K562 (cell line): ENCODE measurements around the gene TNF. TPM values are rescaled to one million over a fixed set of nuclear protein-coding genes. Genes with fewer than 3 reads are reported as not detected.

Experiments used
- BCOR ChIP-seq: fragments of 450-650 bp; IDR thresholded peaks from 2 replicates; pipeline ENCODE4 v1.6.1; 2016
- CBX3 ChIP-seq, 2 experiments: IDR thresholded peaks; 1 replicate in 1 of 2; 2 replicates in 1 of 2; pipeline ENCODE4 v1.6.1; 2012; ENCODE audit warnings: inconsistent platforms in 2 of 2, low read length in 2 of 2, borderline replicate concordance in 1 of 2, control low read depth in 1 of 2
- CREB1 ChIP-seq, 2 experiments: sonication (generic) in 1 of 2; formaldehyde crosslinking in 1 of 2; IDR thresholded peaks; 2 replicates each; pipeline versions ENCODE4 v1.6.1 to v1.8.0; 2012 to 2022; ENCODE audit warnings: inconsistent platforms in 1 of 2, mild to moderate bottlenecking in 1 of 2, missing genetic modification reagents in 1 of 2, moderate library complexity in 1 of 2
- DMBX1 ChIP-seq: fragments of 250-450 bp; sonication (Bioruptor Pico); IDR thresholded peaks from 2 replicates; pipeline ENCODE4 v1.8.0; 2022; ENCODE audit warnings: inconsistent platforms, mild to moderate bottlenecking, moderate library complexity, borderline replicate concordance
- ESRRA ChIP-seq: fragments of 450-650 bp; IDR thresholded peaks from 2 replicates; pipeline ENCODE4 v1.6.1; 2014; ENCODE audit warnings: low read depth, mild to moderate bottlenecking, moderate library complexity, borderline replicate concordance
- FIP1L1 ChIP-seq: fragments of 200-400 bp; formaldehyde crosslinking; IDR thresholded peaks from 2 replicates; pipeline ENCODE4 v1.6.1; 2018; ENCODE audit warnings: mild to moderate bottlenecking, low read depth, low read length; ENCODE audit not compliant: poor library complexity, severe bottlenecking
- MAZ ChIP-seq, 2 experiments: fragments of 450-650 bp in 1 of 2; sonication (generic) in 1 of 2; formaldehyde crosslinking; IDR thresholded peaks in 1 of 2; conservative IDR thresholded peaks in 1 of 2; 2 replicates each; pipeline versions ENCODE4 v1.4.0 to v1.5.0; 2020; ENCODE audit warnings: mild to moderate bottlenecking in 1 of 2, missing genetic modification reagents in 1 of 2
- NFXL1 ChIP-seq: fragments of 450-650 bp; formaldehyde crosslinking; IDR thresholded peaks from 2 replicates; pipeline ENCODE4 v1.4.0; 2021; ENCODE audit warnings: mild to moderate bottlenecking
- NONO ChIP-seq, 2 experiments: fragments of 200-400 bp in 1 of 2; fragments of 450-650 bp in 1 of 2; formaldehyde crosslinking in 1 of 2; IDR thresholded peaks; 2 replicates each; pipeline ENCODE4 v1.6.1; 2017; ENCODE audit warnings: low read depth in 2 of 2, mild to moderate bottlenecking in 2 of 2, moderate library complexity in 2 of 2, low read length in 1 of 2
- OTX1 ChIP-seq: fragments of 450-650 bp; formaldehyde crosslinking; IDR thresholded peaks from 2 replicates; pipeline ENCODE4 v1.4.0; 2022; ENCODE audit warnings: mild to moderate bottlenecking
- PATZ1 ChIP-seq: fragments of 250-450 bp; sonication (Bioruptor Pico); IDR thresholded peaks from 2 replicates; pipeline ENCODE4 v1.5.0; 2020; ENCODE audit warnings: mild to moderate bottlenecking, borderline replicate concordance
- POLR2A ChIP-seq: fragments of 450-650 bp; conservative IDR thresholded peaks from 2 replicates; pipeline ENCODE4 v1.6.1; 2016
- RAD51 ChIP-seq: fragments of 450-650 bp; IDR thresholded peaks from 2 replicates; pipeline ENCODE4 v1.7.1; 2016; ENCODE audit warnings: low read depth, mild to moderate bottlenecking, borderline replicate concordance
- RBBP5 ChIP-seq: fragments of 200-600 bp; sonication (generic); IDR thresholded peaks from 2 replicates; pipeline ENCODE4 v1.6.1; 2012; ENCODE audit warnings: borderline replicate concordance, mild to moderate bottlenecking, low read length, control low read depth, inconsistent platforms; ENCODE audit not compliant: insufficient read depth, poor library complexity, severe bottlenecking
- RBFOX2 ChIP-seq: fragments of 200-400 bp; formaldehyde crosslinking; IDR thresholded peaks from 2 replicates; pipeline ENCODE4 v1.6.1; 2017; ENCODE audit warnings: low read depth, mild to moderate bottlenecking, low read length, moderate library complexity
- RNF2 ChIP-seq: sonication (generic); IDR thresholded peaks from 2 replicates; pipeline ENCODE4 v1.6.1; 2016
- SMAD4 ChIP-seq: fragments of 250-450 bp; sonication (Bioruptor Pico); conservative IDR thresholded peaks from 2 replicates; pipeline ENCODE4 v1.8.0; 2021; ENCODE audit warnings: inconsistent platforms, mild to moderate bottlenecking, moderate library complexity
- TAF9B ChIP-seq: fragments of 450-650 bp; IDR thresholded peaks from 2 replicates; pipeline ENCODE4 v1.6.1; 2018; ENCODE audit warnings: mild to moderate bottlenecking; ENCODE audit not compliant: partially characterized antibody
- USF2 ChIP-seq: sonication (generic); formaldehyde crosslinking; IDR thresholded peaks from 2 replicates; pipeline ENCODE4 v1.5.0; 2020; ENCODE audit warnings: missing genetic modification reagents
- ZBTB9 ChIP-seq: fragments of 450-650 bp; formaldehyde crosslinking; IDR thresholded peaks from 2 replicates; pipeline ENCODE4 v1.4.0; 2020; ENCODE audit warnings: mild to moderate bottlenecking, moderate library complexity
- ZNF23 ChIP-seq: fragments of 250-450 bp; sonication (Bioruptor Pico); IDR thresholded peaks from 2 replicates; pipeline ENCODE4 v1.4.0; 2020; ENCODE audit warnings: mild to moderate bottlenecking
- ZNF3 ChIP-seq: fragments of 250-450 bp; sonication (Bioruptor Pico); IDR thresholded peaks from 2 replicates; pipeline ENCODE4 v1.5.0; 2021; ENCODE audit warnings: mild to moderate bottlenecking, moderate library complexity
- ZNF311 ChIP-seq: fragments of 250-450 bp; sonication (Bioruptor Pico); IDR thresholded peaks from 2 replicates; pipeline ENCODE4 v1.4.0; 2020; ENCODE audit warnings: mild to moderate bottlenecking, moderate library complexity
- ZNF57 ChIP-seq: fragments of 450-650 bp; formaldehyde crosslinking; IDR thresholded peaks from 2 replicates; pipeline ENCODE4 v1.4.0; 2020; ENCODE audit warnings: mild to moderate bottlenecking, moderate library complexity
- ZSCAN32 ChIP-seq: fragments of 450-650 bp; formaldehyde crosslinking; IDR thresholded peaks from 2 replicates; pipeline ENCODE4 v1.4.0; 2020; ENCODE audit warnings: mild to moderate bottlenecking, moderate library complexity
- polyA plus RNA-seq, 8 experiments: library from polyadenylated mRNA; depleted of rRNA in 4 of 8; stranded (reverse) in 5 of 8; unstranded in 3 of 8; fragments of >200 nt; fragmentation: Nextera tagmentation in 2 of 8; fragmentation: Illumina TruSeq in 1 of 8; extraction: Ambion mirVana in 2 of 8; extraction: Trizol in 1 of 8; gene quantifications; 2 replicates each; pipeline versions ENCODE4 v1.2.1 to v1.2.3, GENCODE V29; 2011 to 2014; ENCODE audit warnings: inconsistent platforms in 1 of 8, missing spikeins in 1 of 8
- total RNA-seq, 7 experiments: library from RNA; depleted of rRNA in 6 of 7; stranded (reverse); fragments of >200 nt in 6 of 7; fragmentation: Illumina TruSeq in 2 of 7; extraction: Trizol in 2 of 7; gene quantifications; 2 replicates each; pipeline versions ENCODE4 v1.2.1 to v1.2.3, GENCODE V29; 2011 to 2021; ENCODE audit warnings: low replicate concordance in 1 of 7

Gene TNF
- total and polyA plus RNA-seq, 9 of the 15 experiments (the other 6 are each of a cell fraction or from before 2014, with no cell fraction given) = 0.08 to 0.40 TPM; not detected in 7

GRCh38 chr6:31531771-31532643 lies 43.4 kb upstream of the TNF start (continued):
- no peak for TF ChIP-seq USF2
- no peak for TF ChIP-seq ZNF3
- no peak for TF ChIP-seq BCOR
- no peak for TF ChIP-seq ZNF57
- no peak for TF ChIP-seq RAD51
- 0 out of 2 replicates have a peak, but pooled peaks have one; percentile 33 for TF ChIP-seq PATZ1 (CRISPR knock-in tag)
- 0 out of 2 replicates have a peak, but pooled peaks have one; percentile 41 for TF ChIP-seq ZBTB9 (CRISPR knock-in tag)
- no peak for TF ChIP-seq ZSCAN32 (CRISPR knock-in tag)
- TF ChIP-seq CBX3 (IDR thresholded peaks at IDR 0.05; ENCODE audit: borderline replicate concordance in 1 of 2, low read length in 2 of 2) = no peak
- TF ChIP-seq NONO (IDR thresholded peaks at IDR 0.05; ENCODE audit: low read depth in 2 of 2, low read length in 1 of 2) = no peak
- no peak for TF ChIP-seq ZNF23 (CRISPR knock-in tag)
- TF ChIP-seq RBFOX2 = peak; percentile 60
- no peak for TF ChIP-seq ZNF311
- TF ChIP-seq TAF9B = no peak
- TF ChIP-seq OTX1 (CRISPR knock-in tag) = 0 out of 2 replicates have a peak, but pooled peaks have one; percentile 28
- TF ChIP-seq NFXL1 (CRISPR knock-in tag) = 0 out of 2 replicates have a peak, but pooled peaks have one; percentile 21
- TF ChIP-seq FIP1L1 = no peak
- no peak for TF ChIP-seq RBBP5
- no peak; the same call in 1 of the 2 replicates for TF ChIP-seq ESRRA
- TF ChIP-seq POLR2A = peak; percentile 75
- no peak for TF ChIP-seq RNF2
- TF ChIP-seq MAZ (CRISPR knock-in tag; conservative IDR thresholded peaks at IDR 0.05 in 1 of 2, IDR thresholded peaks at IDR 0.05 in 1 of 2) = peak in 1 of 2 experiments; percentile 38; a peak in 1 of 4 replicates
- no peak for TF ChIP-seq SMAD4 (CRISPR knock-in tag)
- no peak for TF ChIP-seq CREB1 (IDR thresholded peaks at IDR 0.05)
- no peak for TF ChIP-seq CREB1 (CRISPR knock-in tag; IDR thresholded peaks at IDR 0.05)
- no peak for TF ChIP-seq DMBX1 (CRISPR knock-in tag)
